Loucy (cell line): Measurements from ENCODE around the gene UBA52.

Source experiments
- H2AFZ ChIP-seq: fragments of 200-600 bp; sonication (generic); 2 replicates; pipeline ENCODE4 v1.6.0; 2016; ENCODE audit warnings: antibody characterized with exemption, mild to moderate bottlenecking, low read length, moderate library complexity
- H3F3A ChIP-seq: fragments of 200-600 bp; 2 replicates; pipeline ENCODE4 v1.6.0; 2016; ENCODE audit warnings: antibody characterized with exemption, low read depth, mild to moderate bottlenecking
- H3K27me3 ChIP-seq: fragments of 200-600 bp; sonication (generic); 2 replicates; pipeline ENCODE4 v1.6.1; 2014; ENCODE audit warnings: low read length, mild to moderate bottlenecking; ENCODE audit not compliant: insufficient read depth, poor library complexity, severe bottlenecking
- H3K36me3 ChIP-seq: fragments of 200-600 bp; sonication (generic); 2 replicates; pipeline ENCODE4 v1.6.1; 2016; ENCODE audit warnings: low read length; ENCODE audit not compliant: insufficient read depth
- H3K4me1 ChIP-seq: fragments of 200-600 bp; sonication (generic); 2 replicates; pipeline ENCODE4 v1.5.1; 2014; ENCODE audit warnings: low read length, mild to moderate bottlenecking; ENCODE audit not compliant: insufficient read depth, poor library complexity, severe bottlenecking
- H3K4me2 ChIP-seq: fragments of 200-600 bp; sonication (generic); 2 replicates; pipeline ENCODE4 v1.6.0; 2014; ENCODE audit warnings: antibody characterized with exemption, low read length, low read depth, mild to moderate bottlenecking; ENCODE audit not compliant: poor library complexity, severe bottlenecking
- H3K4me3 ChIP-seq: fragments of 200-600 bp; sonication (generic); 2 replicates; pipeline ENCODE4 v1.5.1; 2014; ENCODE audit warnings: low read length, mild to moderate bottlenecking, mixed read lengths; ENCODE audit not compliant: poor library complexity, severe bottlenecking
- H3K79me2 ChIP-seq: fragments of 200-600 bp; sonication (generic); 2 replicates; pipeline ENCODE4 v1.6.1; 2014; ENCODE audit warnings: low read length; ENCODE audit not compliant: insufficient read depth
- H3K9ac ChIP-seq: fragments of 200-600 bp; sonication (generic); 2 replicates; pipeline ENCODE4 v1.6.0; 2014; ENCODE audit warnings: mild to moderate bottlenecking, low read depth, low read length, moderate library complexity; ENCODE audit not compliant: poor library complexity, severe bottlenecking
- H3K9me2 ChIP-seq: fragments of 200-600 bp; sonication (generic); replicated peaks from 2 replicates; pipeline ENCODE4 v1.6.1; 2016; ENCODE audit warnings: low read depth, low read length, mixed read lengths
- H3K9me3 ChIP-seq: fragments of 200-600 bp; sonication (generic); 2 replicates; pipeline ENCODE4 v1.6.1; 2014; ENCODE audit warnings: mild to moderate bottlenecking, antibody characterized with exemption, low read length, low read depth; ENCODE audit not compliant: insufficient read depth
- H4K20me1 ChIP-seq: fragments of 200-600 bp; sonication (generic); 2 replicates; pipeline ENCODE4 v1.6.0; 2014; ENCODE audit warnings: antibody characterized with exemption, low read length, mild to moderate bottlenecking; ENCODE audit not compliant: insufficient read depth, poor library complexity, severe bottlenecking
- EZH2phosphoT487 ChIP-seq: fragments of 200-600 bp; IDR thresholded peaks from 2 replicates; pipeline ENCODE4 v1.6.1; 2018; ENCODE audit warnings: antibody characterized with exemption, mild to moderate bottlenecking, moderate library complexity, borderline replicate concordance
- TF ChIP-seq, protein P1 (sequence below): fragments of 200-600 bp; sonication (generic); conservative IDR thresholded peaks from 2 replicates; pipeline ENCODE4 v1.5.1; 2014; ENCODE audit warnings: mild to moderate bottlenecking, antibody characterized with exemption, low read length

Gene UBA52

DNA sequence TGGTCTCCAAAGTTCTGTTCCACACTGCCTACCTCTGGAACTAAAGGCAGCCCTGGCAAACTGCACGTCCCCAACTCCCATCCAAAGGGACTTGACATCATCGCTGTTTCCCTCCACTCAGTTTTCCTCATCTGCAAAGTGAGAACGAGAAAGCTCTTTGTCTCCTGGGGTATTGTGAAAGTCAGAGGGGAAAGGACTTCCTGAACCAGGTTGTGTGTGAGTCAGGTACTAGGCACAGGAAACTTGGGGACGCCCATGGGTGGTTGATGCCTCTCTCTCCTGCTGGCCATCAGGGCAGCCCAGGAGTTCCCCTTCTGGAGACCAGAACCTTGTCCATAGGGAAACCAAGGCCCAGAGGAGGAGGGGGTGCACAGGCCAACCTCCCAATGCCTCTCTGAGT, 30.2 kb downstream of the UBA52 start:
- Histone ChIP-seq H3K9ac (no peak overlapping the region), H3K4me3 (no peak overlapping the region), H3K9me2 (no peaks in the 10 kb centered on the region), H3F3A (no peaks in the 10 kb centered on the region), H3K4me2 (no peak overlapping the region), H3K4me1 (no peaks in the 10 kb centered on the region), H3K36me3 (no peaks in the 10 kb centered on the region), H3K79me2 (no peaks in the 10 kb centered on the region), H2AFZ (no peak overlapping the region), H3K27me3 (no peaks in the 10 kb centered on the region), H4K20me1 (no peaks in the 10 kb centered on the region), H3K9me3 (no peaks in the 10 kb centered on the region)
- TF ChIP-seq, protein P1, sequence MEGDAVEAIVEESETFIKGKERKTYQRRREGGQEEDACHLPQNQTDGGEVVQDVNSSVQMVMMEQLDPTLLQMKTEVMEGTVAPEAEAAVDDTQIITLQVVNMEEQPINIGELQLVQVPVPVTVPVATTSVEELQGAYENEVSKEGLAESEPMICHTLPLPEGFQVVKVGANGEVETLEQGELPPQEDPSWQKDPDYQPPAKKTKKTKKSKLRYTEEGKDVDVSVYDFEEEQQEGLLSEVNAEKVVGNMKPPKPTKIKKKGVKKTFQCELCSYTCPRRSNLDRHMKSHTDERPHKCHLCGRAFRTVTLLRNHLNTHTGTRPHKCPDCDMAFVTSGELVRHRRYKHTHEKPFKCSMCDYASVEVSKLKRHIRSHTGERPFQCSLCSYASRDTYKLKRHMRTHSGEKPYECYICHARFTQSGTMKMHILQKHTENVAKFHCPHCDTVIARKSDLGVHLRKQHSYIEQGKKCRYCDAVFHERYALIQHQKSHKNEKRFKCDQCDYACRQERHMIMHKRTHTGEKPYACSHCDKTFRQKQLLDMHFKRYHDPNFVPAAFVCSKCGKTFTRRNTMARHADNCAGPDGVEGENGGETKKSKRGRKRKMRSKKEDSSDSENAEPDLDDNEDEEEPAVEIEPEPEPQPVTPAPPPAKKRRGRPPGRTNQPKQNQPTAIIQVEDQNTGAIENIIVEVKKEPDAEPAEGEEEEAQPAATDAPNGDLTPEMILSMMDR, result no peak
- TF ChIP-seq EZH2phosphoT487, result no peak

DNA sequence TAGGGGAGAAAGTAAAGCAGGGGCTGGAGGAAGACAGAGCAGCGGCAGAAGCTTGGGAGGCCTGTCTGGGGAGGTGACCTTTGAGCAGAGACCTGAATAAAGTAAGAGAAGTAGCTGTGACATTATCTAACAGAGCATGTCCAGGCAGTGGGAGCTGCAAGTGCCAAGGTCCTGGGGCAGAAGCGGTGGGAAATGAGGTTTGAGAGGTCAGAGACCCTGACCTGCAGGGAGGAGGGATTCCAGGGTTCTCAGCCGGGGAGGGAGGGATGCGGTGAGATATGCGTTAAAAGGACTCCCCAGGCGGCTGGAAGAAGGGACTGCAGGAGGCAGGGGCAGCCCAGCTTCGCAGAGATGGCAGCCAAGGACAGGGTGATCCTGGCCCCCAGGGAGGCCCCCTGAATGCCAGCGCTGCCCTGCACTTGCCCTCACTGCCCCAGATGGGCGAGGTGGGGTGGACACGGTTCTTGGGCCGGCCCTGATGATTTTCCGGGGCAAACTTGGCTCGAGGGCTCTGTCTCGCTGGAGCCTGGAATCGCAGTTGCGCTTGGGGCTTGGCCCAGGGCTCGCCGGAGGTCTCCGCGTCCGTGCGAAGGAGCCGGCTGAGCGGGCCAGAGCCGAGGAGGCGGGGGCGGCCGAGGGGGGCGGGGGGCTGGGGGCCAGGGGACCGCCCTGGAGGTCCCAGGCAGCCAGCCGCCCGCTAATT, 31.7 kb downstream of the UBA52 start:
- H3K4me3 ChIP-seq, result no peak overlapping the region
- H3K4me2 ChIP-seq, result no peak overlapping the region
- H3K9me3 ChIP-seq, result no peaks in the 10 kb centered on the region
- H3F3A ChIP-seq, result no peaks in the 10 kb centered on the region
- H3K9me2 ChIP-seq, result no peaks in the 10 kb centered on the region
- H3K27me3 ChIP-seq, result no peaks in the 10 kb centered on the region
- no peaks in the 10 kb centered on the region for H3K4me1 ChIP-seq
- no peaks in the 10 kb centered on the region for H3K79me2 ChIP-seq
- no peaks in the 10 kb centered on the region for H4K20me1 ChIP-seq
- H3K9ac ChIP-seq, result no peak overlapping the region
- no peaks in the 10 kb centered on the region for H3K36me3 ChIP-seq
- no peak overlapping the region for H2AFZ ChIP-seq
- TF ChIP-seq, protein P1, result no peak
- TF ChIP-seq EZH2phosphoT487, result no peak

DNA sequence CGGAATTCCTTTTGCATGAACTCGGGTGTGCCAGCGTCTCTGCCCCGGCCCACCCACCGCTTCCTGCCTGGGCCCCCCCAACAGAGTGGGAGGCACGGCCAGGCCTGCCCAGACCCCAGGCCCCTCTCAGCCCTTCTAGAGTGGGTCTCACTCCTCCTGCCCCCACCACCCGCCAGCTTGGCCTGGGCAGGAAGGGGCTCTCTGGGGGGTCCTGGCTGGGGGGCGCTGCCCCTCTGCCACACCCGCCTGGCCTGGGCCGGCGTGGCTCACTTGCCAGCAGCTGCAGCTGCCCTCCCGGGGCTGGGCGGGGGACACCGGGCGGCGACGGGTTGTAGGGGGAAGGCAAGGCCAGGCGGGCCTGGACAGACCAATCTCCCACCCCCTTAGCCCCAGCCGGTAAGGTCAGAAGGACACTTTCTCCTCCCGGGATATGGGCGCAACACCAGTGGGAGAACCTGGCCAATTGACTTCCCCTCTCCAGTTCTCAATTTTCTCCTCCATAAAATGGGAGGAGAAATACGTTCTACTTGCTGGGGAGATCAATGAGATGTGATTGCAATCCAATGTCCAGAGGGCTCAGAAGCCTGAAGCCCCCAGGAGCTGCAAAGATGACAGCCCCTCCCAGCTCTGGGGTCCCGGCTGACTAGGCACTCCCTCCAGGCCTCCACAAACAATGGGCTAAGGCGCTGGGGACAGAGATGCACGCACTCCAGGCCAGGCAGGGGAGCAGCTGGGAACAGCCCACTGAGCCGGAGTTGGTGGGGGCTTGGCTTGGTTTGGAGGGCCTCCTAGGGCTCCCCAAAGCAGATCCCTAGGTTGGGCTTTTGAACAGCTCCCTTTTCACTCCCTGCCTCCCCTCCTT, 32.5 kb downstream of the UBA52 start:
- no peaks in the 10 kb centered on the region for H3F3A ChIP-seq
- H3K4me2 ChIP-seq, result no peak overlapping the region
- H3K9me2 ChIP-seq, result no peaks in the 10 kb centered on the region
- no peaks in the 10 kb centered on the region for H3K36me3 ChIP-seq
- no peaks in the 10 kb centered on the region for H3K9me3 ChIP-seq
- no peak overlapping the region for H3K9ac ChIP-seq
- H3K27me3 ChIP-seq, result no peaks in the 10 kb centered on the region
- H2AFZ ChIP-seq, result no peak overlapping the region
- TF ChIP-seq, protein P1, result no peak
- no peak for TF ChIP-seq EZH2phosphoT487
- no peaks in the 10 kb centered on the region for H3K4me1 ChIP-seq
- no peaks in the 10 kb centered on the region for H3K79me2 ChIP-seq
- no peaks in the 10 kb centered on the region for H4K20me1 ChIP-seq
- H3K4me3 ChIP-seq, result no peak overlapping the region
